H9 (cell line): Measurements from ENCODE around the gene GRIN2D. TPM values are rescaled to one million over a fixed set of nuclear protein-coding genes. Genes with fewer than 3 reads are reported as not detected.

Source experiments
- DNase-seq: peaks from one replicate; pipeline ENCODE4 v3.0.0-alpha.2; 2017
- H2AFZ ChIP-seq: one replicate; pipeline ENCODE4 v1.6.1; 2013; ENCODE audit warnings: mild to moderate bottlenecking, low read length, control low read depth, moderate library complexity
- H2AK5ac ChIP-seq: 2 replicates; pipeline ENCODE4 v1.6.1; 2013; ENCODE audit warnings: low read length, control low read depth, mixed read lengths; ENCODE audit not compliant: insufficient read length
- H2BK120ac ChIP-seq: one replicate; pipeline ENCODE4 v1.6.1; 2013; ENCODE audit warnings: low read depth, mild to moderate bottlenecking, low read length, control low read depth, inconsistent platforms; ENCODE audit not compliant: poor library complexity, severe bottlenecking
- H2BK12ac ChIP-seq: 2 replicates; pipeline ENCODE4 v1.6.1; 2013; ENCODE audit warnings: low read length, control low read depth, mixed read lengths, low read depth; ENCODE audit not compliant: insufficient read length
- H2BK15ac ChIP-seq: 2 replicates; pipeline ENCODE4 v1.6.1; 2013; ENCODE audit warnings: low read depth, low read length, control low read depth
- H2BK20ac ChIP-seq: one replicate; pipeline ENCODE4 v1.6.1; 2013; ENCODE audit warnings: low read depth, mild to moderate bottlenecking, low read length, control low read depth, inconsistent platforms; ENCODE audit not compliant: poor library complexity, severe bottlenecking
- H2BK5ac ChIP-seq: 2 replicates; pipeline ENCODE4 v1.6.1; 2013; ENCODE audit warnings: low read length, control low read depth, mixed read lengths; ENCODE audit not compliant: insufficient read length
- H3K14ac ChIP-seq: 2 replicates; pipeline ENCODE4 v1.6.1; 2013; ENCODE audit warnings: low read length, control low read depth; ENCODE audit not compliant: insufficient read depth
- H3K18ac ChIP-seq: 2 replicates; pipeline ENCODE4 v1.6.1; 2013; ENCODE audit warnings: low read depth, mild to moderate bottlenecking, mixed read lengths, low read length, control low read depth; ENCODE audit not compliant: insufficient read length
- H3K23ac ChIP-seq: 2 replicates; pipeline ENCODE4 v1.6.1; 2013; ENCODE audit warnings: low read length, control low read depth, mixed read lengths, low read depth; ENCODE audit not compliant: insufficient read length
- H3K23me2 ChIP-seq: 2 replicates; pipeline ENCODE4 v1.6.1; 2013; ENCODE audit warnings: low read depth, mild to moderate bottlenecking, mixed read lengths, low read length, control low read depth; ENCODE audit not compliant: insufficient read length, poor library complexity, severe bottlenecking
- H3K27ac ChIP-seq: 2 replicates; pipeline ENCODE4 v1.5.1; 2013; ENCODE audit warnings: low read length, control low read depth, mixed read lengths, low read depth; ENCODE audit not compliant: insufficient read length
- H3K27me3 ChIP-seq: 2 replicates; pipeline ENCODE4 v1.6.1; 2013; ENCODE audit warnings: low read length, control low read depth, inconsistent platforms; ENCODE audit not compliant: insufficient read depth
- H3K4ac ChIP-seq: 2 replicates; pipeline ENCODE4 v1.6.1; 2013; ENCODE audit warnings: low read depth, mild to moderate bottlenecking, control low read depth, inconsistent platforms, low read length, moderate library complexity
- H3K4me1 ChIP-seq: 2 replicates; pipeline ENCODE4 v1.6.1; 2013; ENCODE audit warnings: low read length, control low read depth, inconsistent platforms; ENCODE audit not compliant: insufficient read depth
- H3K4me2 ChIP-seq: 2 replicates; pipeline ENCODE4 v1.6.1; 2013; ENCODE audit warnings: low read length, control low read depth, mixed read lengths; ENCODE audit not compliant: insufficient read length, insufficient read depth
- H3K56ac ChIP-seq: 2 replicates; pipeline ENCODE4 v1.6.1; 2013; ENCODE audit warnings: low read depth, mild to moderate bottlenecking, mixed read lengths, low read length, control low read depth; ENCODE audit not compliant: insufficient read length
- H3K79me1 ChIP-seq: 2 replicates; pipeline ENCODE4 v1.6.1; 2013; ENCODE audit warnings: low read depth, mild to moderate bottlenecking, moderate library complexity, low read length, control low read depth, inconsistent platforms; ENCODE audit not compliant: insufficient read depth, poor library complexity, severe bottlenecking
- H3K79me2 ChIP-seq: 2 replicates; pipeline ENCODE4 v1.6.1; 2013; ENCODE audit warnings: low read length, control low read depth, inconsistent platforms; ENCODE audit not compliant: insufficient read depth
- H3K9ac ChIP-seq: 2 replicates; pipeline ENCODE4 v1.6.1; 2013; ENCODE audit warnings: low read length, control low read depth, mixed read lengths; ENCODE audit not compliant: insufficient read length; ENCODE audit errors: extremely low read depth
- H3K9me3 ChIP-seq: one replicate; pipeline ENCODE4 v1.6.1; 2013; ENCODE audit warnings: low read depth, low read length, inconsistent platforms; ENCODE audit not compliant: control insufficient read depth
- H3T11ph ChIP-seq: one replicate; pipeline ENCODE4 v1.6.1; 2013; ENCODE audit warnings: mild to moderate bottlenecking, low read length, control low read depth, inconsistent platforms
- H4K20me1 ChIP-seq: one replicate; pipeline ENCODE4 v1.6.1; 2013; ENCODE audit not compliant: control insufficient read depth, insufficient read length, insufficient read depth
- H4K5ac ChIP-seq: 2 replicates; pipeline ENCODE4 v1.6.1; 2013; ENCODE audit warnings: low read depth, mild to moderate bottlenecking, mixed read lengths, low read length, control low read depth; ENCODE audit not compliant: insufficient read length
- H4K8ac ChIP-seq: replicated peaks from 2 replicates; pipeline ENCODE4 v1.6.1; 2013; ENCODE audit warnings: low read length, control low read depth, mixed read lengths, low read depth; ENCODE audit not compliant: insufficient read length
- H4K91ac ChIP-seq: 2 replicates; pipeline ENCODE4 v1.6.1; 2013; ENCODE audit warnings: low read depth, mild to moderate bottlenecking, moderate library complexity, mixed read lengths, low read length, control low read depth; ENCODE audit not compliant: insufficient read length
- H3K27ac Mint-ChIP-seq, 3 experiments: 2 replicates in 2 of 3; 3 replicates in 1 of 3; pipeline ENCODE4 v1.8.0; 2020 to 2021; ENCODE audit warnings: mixed read lengths in 3 of 3, mild to moderate bottlenecking in 1 of 3, moderate library complexity in 1 of 3
- H3K27me3 Mint-ChIP-seq: 2 replicates; pipeline ENCODE4 v1.8.0; 2021; ENCODE audit warnings: low read depth, mild to moderate bottlenecking, moderate library complexity, mixed read lengths
- H3K36me3 Mint-ChIP-seq, 3 experiments: 2 replicates in 2 of 3; 3 replicates in 1 of 3; pipeline ENCODE4 v1.8.0; 2020 to 2021; ENCODE audit warnings: low read depth in 3 of 3, mixed read lengths in 3 of 3; ENCODE audit not compliant: insufficient read depth in 1 of 3
- H3K4me1 Mint-ChIP-seq, 2 experiments: 2 replicates each; pipeline ENCODE4 v1.8.0; 2020; ENCODE audit warnings: mixed read lengths in 2 of 2
- H3K4me3 Mint-ChIP-seq, 2 experiments: 2 replicates in 1 of 2; 3 replicates in 1 of 2; pipeline ENCODE4 v1.8.0; 2020 to 2021; ENCODE audit warnings: mild to moderate bottlenecking in 2 of 2, mixed read lengths in 2 of 2, moderate library complexity in 1 of 2
- H3K9me3 Mint-ChIP-seq, 2 experiments: 2 replicates in 1 of 2; 3 replicates in 1 of 2; pipeline ENCODE4 v1.8.0; 2020; ENCODE audit warnings: mild to moderate bottlenecking in 2 of 2, mixed read lengths in 2 of 2, moderate library complexity in 1 of 2
- CTCF ChIP-seq: fragments of 200-600 bp; sonication (generic); conservative IDR thresholded peaks from 3 replicates; pipeline ENCODE4 v1.8.0; 2021; ENCODE audit warnings: antibody characterized with exemption, mild to moderate bottlenecking
- WGBS: extraction: QIAGEN DNeasy Blood & Tissue Kit; methylation state at CpG from one replicate; pipeline ENCODE4 v1.1.7; 2013; ENCODE audit warnings: missing lambda C conversion rate, low lambda C conversion rate, mixed read lengths; ENCODE audit not compliant: insufficient read length; ENCODE audit errors: extremely low coverage; 5-methylcytosine and 5-hydroxymethylcytosine counted together
- total RNA-seq: library from RNA; stranded (reverse); gene quantifications from 2 replicates; pipeline ENCODE4 v1.2.1, GENCODE V29; 2021

GRIN2D gene
- total RNA-seq, 1 experiment from 2014 or later, result 5.9 TPM

- H3K4me3 Mint-ChIP-seq, result no peak overlapping the region
- Histone ChIP-seq H2BK20ac (no peak overlapping the region), H3K27ac (no peak overlapping the region), H3K4me1 (no peaks in the 10 kb centered on the region), H4K8ac (no peak overlapping the region), H4K91ac (no peak overlapping the region), H3T11ph (no peak overlapping the region), H3K18ac (no peak overlapping the region), H3K9me3 (no peaks in the 10 kb centered on the region), H2AK5ac (no peak overlapping the region), H3K27me3 (no peaks in the 10 kb centered on the region), H3K79me2 (no peaks in the 10 kb centered on the region), H2BK5ac (no peak overlapping the region), H3K79me1 (no peaks in the 10 kb centered on the region), H3K4me2 (no peak overlapping the region), H3K4ac (no peak overlapping the region), H2AFZ (no peak overlapping the region), H2BK12ac (no peak overlapping the region), H2BK15ac (no peak overlapping the region), H4K20me1 (peaks cover 3% of the 10 kb centered on the region), H3K23ac (no peak overlapping the region), H2BK120ac (no peak overlapping the region), H3K14ac (no peak overlapping the region), H4K5ac (no peak overlapping the region), H3K23me2 (no peaks in the 10 kb centered on the region), H3K56ac (no peak overlapping the region), H3K9ac (no peak overlapping the region)
- WGBS, result no CpG with 5 or more reads among the region's 16 CpGs
- no peaks in the 10 kb centered on the region for H3K9me3 Mint-ChIP-seq
- TF ChIP-seq CTCF, result no peak
- H3K36me3 Mint-ChIP-seq, result peaks cover 0 to 19% (median 14%) of the 10 kb centered on the region in 3 experiments; a peak in 5 of 7 replicates
- H3K27me3 Mint-ChIP-seq, result no peaks in the 10 kb centered on the region
- no peak for DNase-seq
- no peak overlapping the region for H3K27ac Mint-ChIP-seq
- H3K4me1 Mint-ChIP-seq, result peaks cover 15 to 22% of the 10 kb centered on the region in 2 experiments
Observed at GRCh38 chr19:48421548-48421947, 28.1 kb downstream of the GRIN2D start.
